K562 (cell line): Measurements from ENCODE around the gene SLC3A2. TPM values are rescaled to one million over a fixed set of nuclear protein-coding genes. Genes with fewer than 3 reads are reported as not detected.
A peak's percentile ranks its signal among the peaks of the same experiment; 100 is the strongest.

Experiments used
- ATAC-seq: fragments of 200-7000 bp; cut with Tn5 transposase; 3 replicates; pipeline ENCODE4 v1.9.1; 2020; ENCODE audit warnings: moderate library complexity
- BruUV-seq: library from RNA; stranded (reverse); fragments of 400-500 nt; replicated peaks from 2 replicates; lab custom pipeline; 2021; lab: Mats Ljungman, UMichigan
- CTCF ChIA-PET: fragments of 300-600 bp; formaldehyde crosslinking; extraction: SDS; loops from one replicate; lab custom pipeline; 2021; ENCODE audit warnings: low intra/inter-chr PET ratio; lab: Yijun Ruan, JAX
- POLR2A ChIA-PET: fragments of 300-600, 350-650 bp; sonication (Branson Sonifier 250); formaldehyde crosslinking; extraction: SDS; loops from one replicate; lab custom pipeline; 2021; ENCODE audit warnings: antibody characterized with exemption, inconsistent platforms; lab: Yijun Ruan, JAX
- DNase-seq, 4 experiments: peaks; one replicate each; pipeline versions ENCODE4 v3.0.0 to v3.0.0-alpha.2; 2011 to 2018; ENCODE audit warnings: low spot score in 3 of 4, mixed read lengths in 3 of 4; ENCODE audit errors: extremely low read depth in 1 of 4
- FAIRE-seq: peaks from 2 replicates; lab custom pipeline; 2011; peaks lifted over from hg19 to GRCh38; lab: Jason Lieb, UNC
- H2AFZ ChIP-seq: 2 replicates; pipeline ENCODE4 v1.6.0; 2011; ENCODE audit warnings: low read depth, low read length, control low read depth, inconsistent platforms
- H3K27ac ChIP-seq: fragments of 200-600 bp; 3 replicates; pipeline ENCODE4 v1.8.0; 2011; ENCODE audit warnings: low read depth, mild to moderate bottlenecking, control low read depth, inconsistent platforms, low read length, moderate library complexity, mixed read lengths; ENCODE audit errors: extremely low read depth
- H3K27me3 ChIP-seq, 2 experiments: fragments of 300-600 bp in 1 of 2; 2 replicates in 1 of 2; 3 replicates in 1 of 2; pipeline versions ENCODE4 v1.6.0 to v1.8.0; 2011; ENCODE audit warnings: inconsistent platforms in 2 of 2, low read length in 2 of 2, mild to moderate bottlenecking in 1 of 2, mixed read lengths in 1 of 2, moderate library complexity in 1 of 2; ENCODE audit not compliant: control insufficient read depth in 2 of 2, insufficient read depth in 2 of 2
- H3K36me3 ChIP-seq: fragments of 300-600 bp; 3 replicates; pipeline ENCODE4 v1.8.0; 2011; ENCODE audit warnings: mild to moderate bottlenecking, low read length, inconsistent platforms; ENCODE audit not compliant: control insufficient read depth, insufficient read depth
- H3K4me1 ChIP-seq, 2 experiments: fragments of 200-600 bp in 1 of 2; replicated peaks in 1 of 2; 2 replicates in 1 of 2; 3 replicates in 1 of 2; pipeline versions ENCODE4 v1.5.1 to v1.8.0; 2011; ENCODE audit warnings: inconsistent platforms in 2 of 2, low read length in 2 of 2, mild to moderate bottlenecking in 1 of 2, mixed read lengths in 1 of 2, moderate library complexity in 1 of 2; ENCODE audit not compliant: control insufficient read depth in 2 of 2, insufficient read depth in 2 of 2
- H3K4me2 ChIP-seq: 2 replicates; pipeline ENCODE4 v1.6.1; 2011; ENCODE audit warnings: low read length, control low read depth, inconsistent platforms, mixed read lengths; ENCODE audit not compliant: insufficient read depth
- H3K4me3 ChIP-seq: fragments of 200-600 bp; sonication (generic), shearing (Covaris generic); 2 replicates; pipeline ENCODE4 v1.5.1; 2016; ENCODE audit warnings: control low read depth, inconsistent platforms
- H3K79me2 ChIP-seq: fragments of 200-600 bp; 3 replicates; pipeline ENCODE4 v1.8.0; 2011; ENCODE audit warnings: low read length, inconsistent platforms; ENCODE audit not compliant: control insufficient read depth, insufficient read depth
- H3K9ac ChIP-seq, 2 experiments: 2 replicates each; pipeline versions ENCODE4 v1.6.0 to v1.6.1; 2011; ENCODE audit warnings: low read depth in 2 of 2, low read length in 2 of 2, control low read depth in 1 of 2, inconsistent platforms in 1 of 2, mild to moderate bottlenecking in 1 of 2, mixed read lengths in 1 of 2; ENCODE audit not compliant: insufficient read depth in 1 of 2
- H3K9me1 ChIP-seq: one replicate; pipeline ENCODE4 v1.6.0; 2011; ENCODE audit warnings: inconsistent platforms, mild to moderate bottlenecking, low read length, moderate library complexity; ENCODE audit not compliant: control insufficient read depth, insufficient read depth
- H3K9me3 ChIP-seq: replicated peaks from 2 replicates; pipeline ENCODE4 v1.5.1; 2011; ENCODE audit warnings: low read depth, low read length, inconsistent platforms; ENCODE audit not compliant: control insufficient read depth, insufficient read depth
- H4K20me1 ChIP-seq: replicated peaks from 2 replicates; pipeline ENCODE4 v1.6.1; 2011; ENCODE audit warnings: low read length, inconsistent platforms, mixed read lengths; ENCODE audit not compliant: control insufficient read depth, insufficient read depth
- AFF4 ChIP-seq: sonication (generic); formaldehyde crosslinking; IDR thresholded peaks from 2 replicates; pipeline ENCODE4 v1.8.0; 2023; ENCODE audit warnings: mild to moderate bottlenecking, missing genetic modification reagents
- FOXO4 ChIP-seq: fragments of 450-650 bp; formaldehyde crosslinking; IDR thresholded peaks from 2 replicates; pipeline ENCODE4 v1.4.0; 2020; ENCODE audit warnings: mild to moderate bottlenecking, moderate library complexity
- KAT7 ChIP-seq: sonication (generic); formaldehyde crosslinking; IDR thresholded peaks from 2 replicates; pipeline ENCODE4 v1.8.0; 2022; ENCODE audit warnings: missing genetic modification reagents, mild to moderate bottlenecking, borderline replicate concordance
- POLR2G ChIP-seq: fragments of 200-400 bp; formaldehyde crosslinking; IDR thresholded peaks from 2 replicates; pipeline ENCODE4 v1.6.1; 2017; ENCODE audit warnings: low read depth, mild to moderate bottlenecking, antibody characterized with exemption, low read length, moderate library complexity
- POU5F1 ChIP-seq: fragments of 150-350 bp; IDR thresholded peaks from 2 replicates; pipeline ENCODE4 v1.6.1; 2014; ENCODE audit warnings: borderline replicate concordance, low read length, low read depth, mild to moderate bottlenecking; ENCODE audit not compliant: partially characterized antibody
- RBFOX2 ChIP-seq: fragments of 200-400 bp; formaldehyde crosslinking; IDR thresholded peaks from 2 replicates; pipeline ENCODE4 v1.6.1; 2017; ENCODE audit warnings: low read depth, mild to moderate bottlenecking, low read length, moderate library complexity
- SAP30 ChIP-seq: fragments of 200-600 bp; sonication (generic); IDR thresholded peaks from 2 replicates; pipeline ENCODE4 v1.6.1; 2012; ENCODE audit warnings: borderline replicate concordance, low read depth, mild to moderate bottlenecking, moderate library complexity, low read length, control low read depth, inconsistent platforms; ENCODE audit not compliant: insufficient read depth, poor library complexity, severe bottlenecking
- SRSF9 ChIP-seq: fragments of 200-400 bp; formaldehyde crosslinking; IDR thresholded peaks from 2 replicates; pipeline ENCODE4 v1.6.1; 2017; ENCODE audit warnings: low read depth, low read length, borderline replicate concordance
- TCF3 ChIP-seq: sonication (generic); formaldehyde crosslinking; IDR thresholded peaks from 2 replicates; pipeline ENCODE4 v1.4.0; 2020; ENCODE audit warnings: mild to moderate bottlenecking, missing genetic modification reagents
- THRB ChIP-seq: fragments of 450-650 bp; formaldehyde crosslinking; conservative IDR thresholded peaks from 2 replicates; pipeline ENCODE4 v1.4.0; 2022; ENCODE audit warnings: mild to moderate bottlenecking, missing genetic modification characterization
- ZEB2 ChIP-seq: fragments of 450-650 bp; IDR thresholded peaks from 2 replicates; pipeline ENCODE4 v1.6.1; 2016
- WGBS: fragments of 100-300 bp; shearing (Covaris generic); methylation state at CpG from one replicate; pipeline ENCODE4 v1.1.6; 2016; ENCODE audit warnings: low coverage, mixed read lengths; ENCODE audit not compliant: insufficient coverage; ENCODE audit errors: missing lambda C conversion rate; 5-methylcytosine and 5-hydroxymethylcytosine counted together
- in situ Hi-C: fragments of 300-500 bp; cut with MboI; formaldehyde crosslinking; loops from 4 replicates; pipeline ENCODE4 v1.15.0; 2018; ENCODE audit warnings: inconsistent platforms, mixed read lengths
- intact Hi-C: fragments of 100-400 bp; cut with micrococcal nuclease; formaldehyde crosslinking; loops from 2 replicates; pipeline ENCODE4 v1.14.2; 2022
- polyA plus RNA-seq, 8 experiments: library from polyadenylated mRNA; depleted of rRNA in 4 of 8; stranded (reverse) in 5 of 8; unstranded in 3 of 8; fragments of >200 nt; fragmentation: Nextera tagmentation in 2 of 8; fragmentation: Illumina TruSeq in 1 of 8; extraction: Ambion mirVana in 2 of 8; extraction: Trizol in 1 of 8; gene quantifications; 2 replicates each; pipeline versions ENCODE4 v1.2.1 to v1.2.3, GENCODE V29; 2011 to 2014; ENCODE audit warnings: inconsistent platforms in 1 of 8, missing spikeins in 1 of 8
- total RNA-seq, 7 experiments: library from RNA; depleted of rRNA in 6 of 7; stranded (reverse); fragments of >200 nt in 6 of 7; fragmentation: Illumina TruSeq in 2 of 7; extraction: Trizol in 2 of 7; gene quantifications; 2 replicates each; pipeline versions ENCODE4 v1.2.1 to v1.2.3, GENCODE V29; 2011 to 2021; ENCODE audit warnings: low replicate concordance in 1 of 7

SLC3A2 gene
- total and polyA plus RNA-seq, 9 of the 15 experiments (the other 6 are each of a cell fraction or from before 2014, with no cell fraction given) = 20.0 to 296 (median 214) TPM

- no peak for TF ChIP-seq SAP30
Measured at GRCh38 chr11:62882788-62883501, 2.2 kb downstream of the SLC3A2 start (continued).

- Histone ChIP-seq H3K4me2 (peak overlapping the region; percentile 100), H3K9ac (peak overlapping the region; percentile 79 to 100; a peak in 3 of 4 replicates), H3K27ac (peak overlapping the region; percentile 95), H3K4me3 (peak overlapping the region; percentile 56), H2AFZ (no peak overlapping the region), H4K20me1 (peaks cover 61% of the 10 kb centered on the region), H3K36me3 (peaks cover 87% of the 10 kb centered on the region), H3K4me1 (peaks cover 57 to 65% of the 10 kb centered on the region in 2 experiments), H3K9me1 (peaks cover 2% of the 10 kb centered on the region), H3K27me3 (no peaks in the 10 kb centered on the region), H3K79me2 (peaks cover 88% of the 10 kb centered on the region), H3K9me3 (no peaks in the 10 kb centered on the region)
- no TSS peak for BruUV-seq
- ChIA-PET POLR2A (interaction anchor here (0.6 to 13.1 kb wide), 11 partner anchors 8 to 109 kb away, joined by 3 to 180 read pairs (median 7); partner anchors contain the start of genes TMEM179B and WDR74), CTCF (interaction anchor here (1.0 kb wide), 1 partner anchor 96 kb away, joined by 3 read pairs; the partner anchor contains the start of gene TMEM179B)
- WGBS = 28% methylated on average over 3 of the region's 3 CpGs
- ATAC-seq = no peak
- intact Hi-C loops (loop anchor here (5.0 to 10.0 kb wide), 2 partner anchors 201 to 289 kb away; partner anchors contain the start of gene TUT1), in situ Hi-C loops (no loop called here)
- no peak for FAIRE-seq
- DNase-seq = no peak
- TF ChIP-seq THRB = 0 out of 2 replicates have a peak, but pooled peaks have one; percentile 5
- TF ChIP-seq POLR2G = 0 out of 2 replicates have a peak, but pooled peaks have one; percentile 32
- TF ChIP-seq RBFOX2 = peak; percentile 45; the same call in 1 of the 2 replicates
- TF ChIP-seq ZEB2 = no peak
- TF ChIP-seq SRSF9 = no peak
- 0 out of 2 replicates have a peak, but pooled peaks have one; percentile 22 for TF ChIP-seq KAT7 (CRISPR knock-in tag)
- TF ChIP-seq POU5F1 = no peak
- TF ChIP-seq TCF3 (CRISPR knock-in tag) = 0 out of 2 replicates have a peak, but pooled peaks have one; percentile 15
- TF ChIP-seq FOXO4 = 0 out of 2 replicates have a peak, but pooled peaks have one; percentile 31
- TF ChIP-seq AFF4 (CRISPR knock-in tag) = 0 out of 2 replicates have a peak, but pooled peaks have one; percentile 63
Measured at GRCh38 chr11:62883673-62884072, 3.0 kb downstream of the SLC3A2 start.
